ENCODE measurements around the gene PTP4A1. TPM values are rescaled to one million over a fixed set of nuclear protein-coding genes. Genes with fewer than 3 reads are reported as not detected.

Gene PTP4A1
- polyA plus RNA-seq, 1 donor (not counting 4 experiments of a cell fraction or from before 2014, with no cell fraction given): 65.7 TPM

DNA sequence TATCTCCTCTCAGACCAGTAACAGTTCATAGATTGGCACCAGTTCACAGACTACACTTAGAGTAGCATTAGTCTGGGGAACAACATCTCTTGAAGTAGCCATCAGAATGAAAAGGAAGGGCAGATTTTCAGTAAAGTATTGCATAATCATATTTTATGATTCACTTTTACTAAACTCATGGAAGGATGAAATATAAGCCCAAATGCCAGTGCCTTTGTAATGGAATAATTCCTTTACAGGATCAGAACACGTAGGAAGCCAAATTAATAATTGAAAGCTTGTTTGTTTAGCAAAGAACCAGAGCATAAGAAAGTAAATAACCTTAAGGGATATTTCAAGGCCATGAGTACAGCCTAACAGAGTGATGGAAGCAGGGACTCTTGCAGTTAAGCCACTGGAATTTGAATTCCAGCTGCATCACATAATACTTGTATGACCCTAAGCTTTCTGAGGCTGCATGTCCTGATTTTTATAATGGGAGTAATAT lies 11.4 kb upstream of the PTP4A1 start:
- Histone ChIP-seq H2AFZ (ENCODE audit: control insufficient read depth, low read length) (no peak overlapping the region), H3K4me2 (ENCODE audit: control insufficient read depth, extremely low read depth, insufficient read depth, low read depth, low read length) (no peak overlapping the region)

DNA sequence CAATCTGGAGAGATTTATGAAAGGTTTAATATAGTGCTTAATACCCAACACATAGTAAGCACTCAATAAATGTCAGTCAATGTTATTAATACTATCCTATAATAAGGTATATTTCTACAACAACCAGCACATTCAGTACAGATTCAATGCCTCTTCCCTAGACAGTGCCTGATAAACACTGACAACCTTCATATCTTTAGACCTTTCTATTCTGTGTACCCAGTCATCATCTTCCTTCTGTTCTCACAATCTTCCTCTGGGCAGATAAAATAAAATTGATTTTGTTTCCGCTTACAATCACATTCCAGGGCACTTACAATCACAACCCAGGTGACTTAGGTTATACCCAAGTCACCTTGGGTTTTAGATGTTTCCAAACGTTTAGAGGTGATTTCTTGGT lies 11.0 kb upstream of the PTP4A1 start:
- DNase-seq (ENCODE audit: low read depth, low spot score) (no peak), FAIRE-seq (no peak)
- no peaks in the 10 kb centered on the region for H3K79me2 ChIP-seq (ENCODE audit: control insufficient read depth, insufficient read depth, low read length)
- no peak overlapping the region for H3K27ac ChIP-seq (ENCODE audit: control insufficient read depth, insufficient read depth, low read length)
- H3K27me3 ChIP-seq (ENCODE audit: control insufficient read depth, extremely low read depth, insufficient read depth, low read length): no peaks in the 10 kb centered on the region
- H3K9me3 ChIP-seq (ENCODE audit: control insufficient read depth, low read depth, low read length): no peaks in the 10 kb centered on the region
- TF ChIP-seq EZH2 (IDR thresholded peaks at IDR 0.05; ENCODE audit: low read length): no peak
- TF ChIP-seq, protein P1, sequence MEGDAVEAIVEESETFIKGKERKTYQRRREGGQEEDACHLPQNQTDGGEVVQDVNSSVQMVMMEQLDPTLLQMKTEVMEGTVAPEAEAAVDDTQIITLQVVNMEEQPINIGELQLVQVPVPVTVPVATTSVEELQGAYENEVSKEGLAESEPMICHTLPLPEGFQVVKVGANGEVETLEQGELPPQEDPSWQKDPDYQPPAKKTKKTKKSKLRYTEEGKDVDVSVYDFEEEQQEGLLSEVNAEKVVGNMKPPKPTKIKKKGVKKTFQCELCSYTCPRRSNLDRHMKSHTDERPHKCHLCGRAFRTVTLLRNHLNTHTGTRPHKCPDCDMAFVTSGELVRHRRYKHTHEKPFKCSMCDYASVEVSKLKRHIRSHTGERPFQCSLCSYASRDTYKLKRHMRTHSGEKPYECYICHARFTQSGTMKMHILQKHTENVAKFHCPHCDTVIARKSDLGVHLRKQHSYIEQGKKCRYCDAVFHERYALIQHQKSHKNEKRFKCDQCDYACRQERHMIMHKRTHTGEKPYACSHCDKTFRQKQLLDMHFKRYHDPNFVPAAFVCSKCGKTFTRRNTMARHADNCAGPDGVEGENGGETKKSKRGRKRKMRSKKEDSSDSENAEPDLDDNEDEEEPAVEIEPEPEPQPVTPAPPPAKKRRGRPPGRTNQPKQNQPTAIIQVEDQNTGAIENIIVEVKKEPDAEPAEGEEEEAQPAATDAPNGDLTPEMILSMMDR (optimal IDR thresholded peaks at IDR 0.05 in 1 of 3, IDR thresholded peaks at IDR 0.05 in 1 of 3, conservative IDR thresholded peaks at IDR 0.05 in 1 of 3; ENCODE audit: extremely low read depth in 1 of 3, insufficient read depth in 2 of 3, low read length in 3 of 3): no peak
- dilution Hi-C loops (cut with MboI; ENCODE audit: extremely low pct_ligation_motif_present, low sequenced_read_pairs): no loop called here
- no peaks in the 10 kb centered on the region for H3K9me1 ChIP-seq (ENCODE audit: control insufficient read depth, extremely low read depth, insufficient read depth, low read length)
- H3K9ac ChIP-seq (ENCODE audit: control insufficient read depth, extremely low read depth, insufficient read depth, low read length): no peak overlapping the region
- H3K4me2 ChIP-seq (ENCODE audit: control insufficient read depth, extremely low read depth, insufficient read depth, low read depth, low read length): no peak overlapping the region
- no peaks in the 10 kb centered on the region for H4K20me1 ChIP-seq (ENCODE audit: control insufficient read depth, extremely low read depth, insufficient read depth, low read length)
- H2AFZ ChIP-seq (ENCODE audit: control insufficient read depth, low read length): no peak overlapping the region
- no peaks in the 10 kb centered on the region for H3K36me3 ChIP-seq (ENCODE audit: control insufficient read depth in 2 of 2, extremely low read depth in 1 of 2, insufficient read depth in 2 of 2, low read length in 2 of 2)
- H3K4me3 ChIP-seq (ENCODE audit: control insufficient read depth in 2 of 3, extremely low read depth in 1 of 3, insufficient read depth in 2 of 3, low read depth in 1 of 3, low read length in 3 of 3): no peak overlapping the region
- H3K4me1 ChIP-seq (ENCODE audit: control insufficient read depth, extremely low read depth, insufficient read depth, low read length): peaks cover 16% of the 10 kb centered on the region

More for the DNA sequence above, 11.4 kb upstream of the PTP4A1 start:
- H3K27me3 ChIP-seq (ENCODE audit: control insufficient read depth, extremely low read depth, insufficient read depth, low read length): no peaks in the 10 kb centered on the region
- H4K20me1 ChIP-seq (ENCODE audit: control insufficient read depth, extremely low read depth, insufficient read depth, low read length): no peaks in the 10 kb centered on the region
- H3K4me3 ChIP-seq (ENCODE audit: control insufficient read depth in 2 of 3, extremely low read depth in 1 of 3, insufficient read depth in 2 of 3, low read depth in 1 of 3, low read length in 3 of 3): no peak overlapping the region
- no peaks in the 10 kb centered on the region for H3K79me2 ChIP-seq (ENCODE audit: control insufficient read depth, insufficient read depth, low read length)
- H3K4me1 ChIP-seq (ENCODE audit: control insufficient read depth, extremely low read depth, insufficient read depth, low read length): peaks cover 16% of the 10 kb centered on the region
- no peak for FAIRE-seq
- no peak overlapping the region for H3K27ac ChIP-seq (ENCODE audit: control insufficient read depth, insufficient read depth, low read length)
- H3K9me1 ChIP-seq (ENCODE audit: control insufficient read depth, extremely low read depth, insufficient read depth, low read length): no peaks in the 10 kb centered on the region
- DNase-seq (ENCODE audit: low read depth, low spot score): no peak
- no peak for TF ChIP-seq EZH2 (IDR thresholded peaks at IDR 0.05; ENCODE audit: low read length)
- TF ChIP-seq, protein P1 (optimal IDR thresholded peaks at IDR 0.05 in 1 of 3, IDR thresholded peaks at IDR 0.05 in 1 of 3, conservative IDR thresholded peaks at IDR 0.05 in 1 of 3; ENCODE audit: extremely low read depth in 1 of 3, insufficient read depth in 2 of 3, low read length in 3 of 3): no peak
- H3K9ac ChIP-seq (ENCODE audit: control insufficient read depth, extremely low read depth, insufficient read depth, low read length): no peak overlapping the region
- no peaks in the 10 kb centered on the region for H3K9me3 ChIP-seq (ENCODE audit: control insufficient read depth, low read depth, low read length)
- dilution Hi-C loops (cut with MboI; ENCODE audit: extremely low pct_ligation_motif_present, low sequenced_read_pairs): no loop called here
- no peaks in the 10 kb centered on the region for H3K36me3 ChIP-seq (ENCODE audit: control insufficient read depth in 2 of 2, extremely low read depth in 1 of 2, insufficient read depth in 2 of 2, low read length in 2 of 2)

All from keratinocyte (primary cell).